Endothelial cell of umbilical vein (primary cell): ENCODE measurements around the gene GRIK3.

ENCODE experiments used
- EZH2 ChIP-seq: IDR thresholded peaks from 2 replicates; pipeline ENCODE4 v1.6.1; 2012; ENCODE audit warnings: borderline replicate concordance, low read depth, mild to moderate bottlenecking, moderate library complexity, low read length, inconsistent platforms; ENCODE audit not compliant: severe bottlenecking
- JUN ChIP-seq: IDR thresholded peaks from 2 replicates; pipeline ENCODE4 v1.6.1; 2011; ENCODE audit warnings: borderline replicate concordance, low read depth; ENCODE audit not compliant: insufficient read length, insufficient read depth
- POLR2A ChIP-seq: IDR thresholded peaks from 2 replicates; pipeline ENCODE4 v1.6.1; 2012; ENCODE audit warnings: low read depth, mild to moderate bottlenecking, control low read depth, low read length
- POLR2AphosphoS5 ChIP-seq: IDR thresholded peaks from 2 replicates; pipeline ENCODE4 v1.6.1; 2012; ENCODE audit warnings: low read depth, mild to moderate bottlenecking, control low read depth, low read length, moderate library complexity; ENCODE audit not compliant: insufficient read depth
- TF ChIP-seq, protein P1 (sequence below), 2 donors: IDR thresholded peaks; 1 replicate in 1 of 2; 2 replicates in 1 of 2; pipeline ENCODE4 v1.5.1; 2011; ENCODE audit warnings: low read length in 2 of 2, mild to moderate bottlenecking in 2 of 2, moderate library complexity in 2 of 2, control low read depth in 1 of 2, inconsistent platforms in 1 of 2, low read depth in 1 of 2; ENCODE audit not compliant: insufficient read depth in 1 of 2; ENCODE audit errors: extremely low read depth in 1 of 2

DNA sequence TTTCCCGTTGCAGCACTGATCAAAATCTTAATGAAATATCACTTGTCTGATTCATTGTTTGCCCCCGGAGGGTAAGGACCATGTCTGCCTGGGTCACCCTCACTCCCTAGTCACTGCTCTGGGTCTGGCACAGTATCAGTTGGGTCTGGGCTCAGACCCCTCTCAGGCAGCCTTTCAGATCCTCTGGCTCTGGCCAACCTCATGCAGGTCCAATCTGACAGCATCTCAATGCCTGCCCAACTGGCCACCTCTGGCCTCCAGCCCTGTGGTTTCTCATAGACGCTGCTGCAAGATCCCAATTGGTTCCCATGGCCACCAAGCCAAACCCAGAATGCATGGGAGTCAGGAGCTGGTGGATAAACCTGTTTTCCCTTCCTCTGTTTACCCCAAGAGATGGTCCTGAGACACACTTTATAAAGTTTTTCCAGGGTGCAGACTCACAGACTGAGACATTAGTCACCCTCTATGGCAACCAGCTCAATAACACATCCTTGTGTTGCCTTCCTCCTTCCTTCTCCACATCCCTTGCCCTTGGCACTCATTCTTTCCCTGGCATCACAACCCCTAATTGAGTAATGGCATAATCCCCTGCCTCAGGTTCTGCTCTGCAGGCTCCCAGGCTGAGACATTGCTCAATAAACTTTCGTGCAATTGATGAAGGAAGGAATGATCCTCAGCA lies 199.2 kb downstream of the GRIK3 start:
- TF ChIP-seq POLR2AphosphoS5 = no peak
- TF ChIP-seq POLR2A = no peak
- no peak for TF ChIP-seq JUN
- TF ChIP-seq, protein P1, sequence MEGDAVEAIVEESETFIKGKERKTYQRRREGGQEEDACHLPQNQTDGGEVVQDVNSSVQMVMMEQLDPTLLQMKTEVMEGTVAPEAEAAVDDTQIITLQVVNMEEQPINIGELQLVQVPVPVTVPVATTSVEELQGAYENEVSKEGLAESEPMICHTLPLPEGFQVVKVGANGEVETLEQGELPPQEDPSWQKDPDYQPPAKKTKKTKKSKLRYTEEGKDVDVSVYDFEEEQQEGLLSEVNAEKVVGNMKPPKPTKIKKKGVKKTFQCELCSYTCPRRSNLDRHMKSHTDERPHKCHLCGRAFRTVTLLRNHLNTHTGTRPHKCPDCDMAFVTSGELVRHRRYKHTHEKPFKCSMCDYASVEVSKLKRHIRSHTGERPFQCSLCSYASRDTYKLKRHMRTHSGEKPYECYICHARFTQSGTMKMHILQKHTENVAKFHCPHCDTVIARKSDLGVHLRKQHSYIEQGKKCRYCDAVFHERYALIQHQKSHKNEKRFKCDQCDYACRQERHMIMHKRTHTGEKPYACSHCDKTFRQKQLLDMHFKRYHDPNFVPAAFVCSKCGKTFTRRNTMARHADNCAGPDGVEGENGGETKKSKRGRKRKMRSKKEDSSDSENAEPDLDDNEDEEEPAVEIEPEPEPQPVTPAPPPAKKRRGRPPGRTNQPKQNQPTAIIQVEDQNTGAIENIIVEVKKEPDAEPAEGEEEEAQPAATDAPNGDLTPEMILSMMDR (IDR thresholded peaks at IDR 0.05; ENCODE audit: extremely low read depth in 1 of 2, insufficient read depth in 1 of 2, low read depth in 1 of 2, low read length in 2 of 2) = no peak
- TF ChIP-seq EZH2 = no peak
